GM19467 (cell line): ENCODE results near the gene GPR155.

Experiments used
- ATAC-seq: cut with Tn5 transposase; IDR thresholded peaks from one replicate; pipeline ENCODE4 v1.9.1; 2021; ENCODE audit warnings: mild to moderate bottlenecking, moderate library complexity; ENCODE audit not compliant: unreplicated experiment

GPR155 gene, protein sequence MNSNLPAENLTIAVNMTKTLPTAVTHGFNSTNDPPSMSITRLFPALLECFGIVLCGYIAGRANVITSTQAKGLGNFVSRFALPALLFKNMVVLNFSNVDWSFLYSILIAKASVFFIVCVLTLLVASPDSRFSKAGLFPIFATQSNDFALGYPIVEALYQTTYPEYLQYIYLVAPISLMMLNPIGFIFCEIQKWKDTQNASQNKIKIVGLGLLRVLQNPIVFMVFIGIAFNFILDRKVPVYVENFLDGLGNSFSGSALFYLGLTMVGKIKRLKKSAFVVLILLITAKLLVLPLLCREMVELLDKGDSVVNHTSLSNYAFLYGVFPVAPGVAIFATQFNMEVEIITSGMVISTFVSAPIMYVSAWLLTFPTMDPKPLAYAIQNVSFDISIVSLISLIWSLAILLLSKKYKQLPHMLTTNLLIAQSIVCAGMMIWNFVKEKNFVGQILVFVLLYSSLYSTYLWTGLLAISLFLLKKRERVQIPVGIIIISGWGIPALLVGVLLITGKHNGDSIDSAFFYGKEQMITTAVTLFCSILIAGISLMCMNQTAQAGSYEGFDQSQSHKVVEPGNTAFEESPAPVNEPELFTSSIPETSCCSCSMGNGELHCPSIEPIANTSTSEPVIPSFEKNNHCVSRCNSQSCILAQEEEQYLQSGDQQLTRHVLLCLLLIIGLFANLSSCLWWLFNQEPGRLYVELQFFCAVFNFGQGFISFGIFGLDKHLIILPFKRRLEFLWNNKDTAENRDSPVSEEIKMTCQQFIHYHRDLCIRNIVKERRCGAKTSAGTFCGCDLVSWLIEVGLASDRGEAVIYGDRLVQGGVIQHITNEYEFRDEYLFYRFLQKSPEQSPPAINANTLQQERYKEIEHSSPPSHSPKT

DNA sequence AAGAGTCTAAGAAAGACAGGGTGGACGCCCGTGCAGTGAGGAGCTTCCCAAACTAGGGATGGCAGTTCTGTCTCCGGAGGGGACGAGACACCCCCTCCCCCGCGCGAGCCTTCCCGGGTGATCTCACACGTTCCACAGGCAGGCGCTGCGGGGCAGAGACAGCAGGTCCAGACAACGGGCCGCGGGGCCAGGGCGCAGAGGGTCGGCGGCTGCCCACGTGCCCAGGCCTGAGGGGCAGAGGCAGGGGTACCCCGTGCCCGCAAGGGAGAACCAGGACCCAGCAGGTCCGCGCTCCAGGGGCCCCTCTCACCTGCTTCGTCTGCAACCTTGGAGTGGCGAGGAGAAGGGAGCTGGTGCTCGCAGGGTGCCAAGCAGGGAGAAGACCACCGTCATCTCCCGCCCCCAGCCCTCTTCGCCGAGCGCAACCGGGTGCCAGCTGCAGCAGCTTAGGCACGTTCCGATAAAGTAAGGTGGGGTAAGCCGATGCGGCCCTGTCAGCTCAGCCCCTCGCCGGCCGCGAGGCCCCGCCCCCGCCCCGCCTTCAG is at the start of gene GPR155:
GPR155 (minus strand) TSS at position 467 of the 545 bp plus-strand sequence. CDS start 5,073 bp downstream, outside the sequence.
- peak; percentile 31 for ATAC-seq

DNA sequence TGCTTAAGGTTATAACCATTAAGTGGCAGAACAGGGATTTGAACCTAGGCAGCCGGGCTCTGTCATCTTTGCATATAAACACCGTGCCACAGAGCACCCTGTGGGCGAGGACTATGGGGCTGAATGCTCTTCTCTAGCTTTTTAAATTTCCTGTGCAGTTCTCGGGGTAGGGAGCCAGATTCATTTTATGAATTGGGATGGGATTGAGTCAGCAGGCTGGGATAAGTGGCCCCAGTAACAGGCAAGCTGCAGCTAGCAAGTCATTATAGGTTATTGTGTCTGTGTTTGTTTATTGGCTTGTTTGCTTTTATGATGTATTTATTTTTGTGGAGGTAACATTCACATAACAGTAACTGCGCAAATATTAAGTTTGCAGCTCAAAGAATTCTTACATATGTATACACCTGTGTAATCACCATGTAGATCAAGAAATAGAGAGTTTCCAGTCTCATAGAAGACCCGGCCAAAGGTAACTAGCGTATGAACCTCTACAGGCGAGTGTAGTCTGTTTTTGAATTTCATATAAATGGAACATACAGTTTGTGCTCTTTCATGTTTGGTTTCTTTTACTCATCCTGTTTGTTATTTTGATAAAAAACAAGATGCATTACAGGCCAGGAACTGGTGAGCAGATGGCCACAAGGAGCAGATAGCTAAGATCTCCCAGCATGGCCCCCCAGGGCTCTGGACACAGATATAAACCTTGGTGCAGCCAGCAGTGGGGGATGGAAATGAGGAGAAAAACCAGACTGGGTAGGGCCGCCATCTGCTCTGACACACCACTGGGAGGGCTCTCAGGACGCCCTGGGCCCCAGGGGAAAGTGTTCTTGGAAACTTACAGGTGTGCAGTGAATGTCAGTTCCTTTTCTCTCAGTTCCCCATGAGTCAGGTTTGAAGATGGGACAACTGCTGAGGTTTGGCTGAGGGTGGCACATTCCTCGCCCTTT is 49.2 kb upstream of the GPR155 start:
- no peak for ATAC-seq

DNA sequence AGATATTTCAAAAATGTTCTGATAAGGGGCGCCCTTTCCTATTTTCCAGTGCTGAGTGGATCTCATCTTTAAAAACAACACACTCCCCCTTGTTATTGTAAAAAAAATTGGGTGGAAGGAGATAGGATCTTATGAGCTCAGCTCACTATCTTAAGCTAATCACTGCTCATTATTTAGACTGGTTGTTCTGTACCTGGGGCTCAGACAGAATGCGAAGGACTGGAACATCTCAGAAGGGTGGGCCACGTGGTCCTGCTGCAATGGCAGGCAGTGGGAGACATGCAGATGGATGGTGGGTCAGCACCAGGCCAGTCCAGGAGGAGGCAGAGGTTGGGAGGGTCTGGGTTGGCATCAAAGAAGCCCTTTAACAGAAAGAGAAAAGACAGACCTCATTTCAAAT is 48.3 kb upstream of the GPR155 start:
- no peak for ATAC-seq

DNA sequence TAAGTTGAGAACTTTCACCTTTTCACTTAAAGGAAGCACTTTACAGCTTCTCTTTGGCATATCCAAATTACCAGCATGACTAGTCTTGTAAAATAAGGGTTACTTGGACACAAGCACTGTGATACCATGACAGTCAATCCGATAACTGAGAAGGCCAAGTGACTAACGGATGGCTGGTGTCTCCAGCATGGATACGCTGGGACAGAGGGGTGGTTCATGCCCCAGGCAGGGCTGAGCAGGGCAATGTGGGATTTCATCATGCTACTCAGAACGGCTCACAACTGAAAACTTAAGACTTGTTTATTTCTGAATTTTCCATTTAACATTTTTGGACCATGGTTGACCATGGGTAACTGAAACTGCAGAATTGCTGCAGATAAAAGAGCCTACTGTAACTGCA is 43.1 kb upstream of the GPR155 start:
- no peak for ATAC-seq

DNA sequence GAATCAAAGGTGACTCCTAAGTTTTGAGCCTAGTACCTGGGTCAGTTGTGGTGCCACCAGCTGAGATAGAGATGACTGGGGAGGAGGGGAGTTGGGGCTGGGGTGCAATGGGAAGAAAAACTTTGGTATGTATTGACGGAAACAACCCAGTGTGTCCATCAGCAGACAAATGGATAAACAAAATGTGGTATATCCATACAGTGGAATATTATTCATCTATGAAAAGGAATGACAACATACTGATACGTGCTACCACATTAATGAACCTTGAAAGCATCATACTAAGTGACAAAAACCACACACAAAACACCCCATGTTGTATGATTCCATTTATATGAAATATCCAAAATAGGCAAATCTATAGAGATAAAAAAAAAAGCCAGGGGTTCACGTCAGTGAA is 41.1 kb upstream of the GPR155 start:
- no peak for ATAC-seq

DNA sequence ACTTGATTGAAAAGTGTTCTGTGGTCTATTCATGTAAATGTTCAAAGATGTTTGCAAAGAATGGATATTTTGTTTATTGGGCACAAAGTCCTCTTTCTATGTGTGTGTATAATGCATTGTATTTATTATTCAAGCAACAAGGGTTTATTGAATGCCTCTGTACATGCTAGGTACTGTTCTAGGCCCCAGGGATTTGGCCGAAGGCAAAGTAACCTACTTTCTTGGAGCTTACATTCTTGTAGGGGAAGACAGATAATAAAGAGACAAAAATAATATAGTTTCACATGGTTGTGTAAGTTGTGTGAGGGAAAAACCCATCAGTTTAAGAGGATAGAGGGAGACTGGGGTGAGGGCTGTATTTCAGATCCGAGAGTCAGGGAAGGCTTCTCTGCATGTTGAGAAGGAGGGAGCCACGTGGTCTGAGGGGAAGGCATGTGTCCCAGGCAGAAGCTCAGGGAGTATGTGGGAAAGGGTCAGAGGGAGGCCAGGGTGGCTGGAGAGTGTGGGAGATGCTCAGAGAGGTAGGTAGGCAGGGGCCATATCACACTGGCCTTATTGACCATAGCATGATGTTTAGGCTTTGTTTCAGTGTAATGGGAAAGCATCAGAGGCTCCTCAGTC is 40.4 kb upstream of the GPR155 start:
- ATAC-seq: no peak

DNA sequence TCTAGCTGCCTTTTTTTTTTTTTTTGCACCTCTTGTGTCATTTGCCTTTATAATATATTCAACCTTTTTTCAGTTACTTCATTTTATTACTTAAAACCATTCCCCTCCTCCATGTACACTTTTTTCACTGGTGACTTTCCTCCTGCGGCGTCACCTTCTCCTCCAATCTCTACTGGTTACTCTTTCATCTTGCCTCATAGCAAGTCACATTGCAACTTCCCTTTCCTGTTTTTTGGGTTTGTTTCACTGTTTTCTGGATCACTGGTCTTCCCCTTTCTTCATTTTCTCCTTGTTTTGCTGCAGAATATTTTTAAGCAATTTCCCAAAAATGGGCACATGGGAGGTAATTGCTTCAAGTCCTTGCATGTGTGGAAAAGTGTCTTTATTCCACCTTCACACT is 37.7 kb upstream of the GPR155 start:
- ATAC-seq: no peak

DNA sequence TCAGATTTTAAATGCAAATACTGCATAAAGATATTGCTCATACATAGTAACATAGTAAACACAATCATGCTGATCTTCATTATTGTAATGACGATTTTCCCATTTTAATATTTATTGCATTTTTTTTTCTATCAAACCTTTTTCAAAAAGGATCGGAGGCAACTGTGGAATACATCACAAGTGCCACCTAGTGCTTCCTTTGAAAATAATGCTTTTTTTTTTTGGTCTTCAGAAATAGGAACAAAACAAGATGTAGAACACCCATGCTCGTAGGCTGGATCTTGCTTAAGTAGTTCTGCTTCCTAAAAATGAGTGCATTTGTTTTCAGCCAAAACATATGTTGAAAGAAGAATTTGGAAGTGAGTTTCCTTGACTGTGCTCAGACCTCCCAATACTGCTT is 35.7 kb upstream of the GPR155 start:
- no peak for ATAC-seq

DNA sequence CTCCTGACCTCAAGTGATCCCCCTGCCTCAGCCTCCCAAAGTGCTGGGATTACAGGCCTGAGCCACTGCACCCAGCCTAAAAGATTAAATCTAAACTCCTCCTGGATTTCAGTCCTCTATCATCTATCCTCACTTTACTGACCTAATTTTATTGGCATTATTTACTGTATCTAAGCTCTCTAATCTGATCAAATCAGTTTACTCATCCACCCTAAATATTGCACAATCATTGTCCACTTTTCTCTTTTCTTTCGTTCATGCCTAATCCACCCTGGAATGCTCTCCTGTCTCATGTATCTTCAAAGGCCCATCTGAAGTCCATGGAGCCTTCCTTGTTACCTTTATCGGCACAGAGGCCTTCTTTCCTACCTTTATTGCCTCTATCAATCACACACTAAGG is 31.6 kb upstream of the GPR155 start:
- ATAC-seq: no peak

DNA sequence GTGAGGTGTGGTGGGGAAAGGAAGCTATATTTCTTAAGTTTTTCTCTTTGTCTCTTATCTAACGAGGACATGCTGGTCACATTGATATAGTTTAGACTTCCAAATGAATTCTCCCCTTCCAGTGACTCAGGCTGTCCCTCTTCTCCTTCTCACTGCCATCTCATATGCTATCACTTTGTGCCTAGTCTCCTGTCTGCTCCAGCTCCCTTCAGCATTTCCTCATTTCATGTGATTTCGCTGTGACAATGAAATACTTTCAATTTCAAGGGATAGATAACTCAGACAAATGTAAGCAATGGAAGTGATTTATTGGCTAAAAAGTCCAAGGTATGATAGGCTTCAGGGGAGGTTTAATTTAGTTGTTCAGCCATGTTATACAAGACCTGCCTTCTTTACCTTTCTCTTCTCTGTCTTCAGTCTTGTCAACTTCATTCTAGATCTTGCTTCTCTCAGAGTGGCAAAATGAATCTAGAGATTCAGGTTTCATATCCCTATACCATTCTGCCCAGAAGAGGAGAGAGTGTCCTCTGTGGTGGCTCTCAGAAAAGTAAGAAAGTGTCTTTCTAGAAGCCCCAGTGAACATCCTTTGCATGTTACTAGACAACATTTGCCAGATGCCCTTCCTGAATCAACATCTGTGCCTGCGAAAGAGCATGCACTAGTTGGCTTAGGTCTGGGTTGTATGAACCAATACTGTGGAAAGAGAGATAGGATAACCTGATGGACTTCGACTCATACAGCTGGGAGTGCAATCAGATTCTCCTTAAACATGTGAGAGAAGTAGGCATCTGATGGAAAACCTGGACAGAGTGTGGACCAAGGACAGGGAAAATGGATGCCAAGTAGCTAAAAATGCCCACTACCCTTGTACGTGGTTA is 29.9 kb upstream of the GPR155 start:
- no peak for ATAC-seq

DNA sequence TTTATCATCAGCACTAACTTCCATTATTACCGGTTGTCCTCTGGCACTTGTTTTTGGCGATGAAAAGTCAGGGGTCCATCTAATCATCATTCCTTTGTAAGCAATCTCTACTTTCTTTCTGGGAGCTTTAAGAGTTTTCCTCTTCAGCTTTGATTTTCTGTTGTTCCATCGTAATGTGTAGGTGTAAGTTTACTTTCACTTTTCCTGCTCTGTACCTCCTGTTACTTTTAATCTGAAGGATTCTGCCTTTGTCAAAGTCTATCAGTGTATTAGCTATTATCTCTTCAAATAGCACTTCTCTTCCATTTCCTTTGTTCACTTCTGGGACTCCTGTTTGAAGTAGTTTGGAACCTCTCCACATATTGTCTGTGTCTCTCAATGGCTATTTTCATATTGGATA is 25.5 kb upstream of the GPR155 start:
- ATAC-seq: no peak

DNA sequence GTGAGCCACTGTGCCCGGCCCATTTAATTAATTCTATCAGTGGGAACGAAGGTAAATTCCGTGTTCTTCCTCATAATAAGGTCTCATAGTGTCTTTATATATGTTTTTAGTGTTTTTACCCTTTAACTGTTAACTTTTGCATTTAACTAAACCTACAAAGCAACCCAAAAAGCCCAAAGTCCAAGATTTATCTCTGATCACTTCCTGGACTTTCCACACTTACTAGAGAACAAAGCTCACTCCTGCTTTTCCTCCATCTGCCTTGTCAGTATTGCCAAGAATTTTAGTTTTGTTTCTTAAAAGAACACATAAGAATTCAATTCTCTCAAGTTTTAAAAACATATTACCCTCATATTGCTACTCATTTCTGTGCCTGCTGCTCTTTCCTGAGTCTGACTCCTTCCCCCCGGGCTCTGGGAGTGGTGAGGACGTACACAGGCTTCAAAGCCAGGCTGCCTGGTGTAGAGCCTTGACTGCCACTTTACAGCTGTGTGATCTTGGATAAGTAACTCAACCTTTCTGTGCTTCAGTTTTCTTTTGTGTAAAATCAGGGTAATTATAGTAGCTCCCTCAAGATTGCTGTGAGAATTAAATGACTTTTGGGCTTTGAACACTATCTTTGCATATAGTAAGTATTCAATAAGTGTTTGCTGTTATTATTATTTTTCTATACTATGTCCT is 24.9 kb upstream of the GPR155 start:
- no peak for ATAC-seq

DNA sequence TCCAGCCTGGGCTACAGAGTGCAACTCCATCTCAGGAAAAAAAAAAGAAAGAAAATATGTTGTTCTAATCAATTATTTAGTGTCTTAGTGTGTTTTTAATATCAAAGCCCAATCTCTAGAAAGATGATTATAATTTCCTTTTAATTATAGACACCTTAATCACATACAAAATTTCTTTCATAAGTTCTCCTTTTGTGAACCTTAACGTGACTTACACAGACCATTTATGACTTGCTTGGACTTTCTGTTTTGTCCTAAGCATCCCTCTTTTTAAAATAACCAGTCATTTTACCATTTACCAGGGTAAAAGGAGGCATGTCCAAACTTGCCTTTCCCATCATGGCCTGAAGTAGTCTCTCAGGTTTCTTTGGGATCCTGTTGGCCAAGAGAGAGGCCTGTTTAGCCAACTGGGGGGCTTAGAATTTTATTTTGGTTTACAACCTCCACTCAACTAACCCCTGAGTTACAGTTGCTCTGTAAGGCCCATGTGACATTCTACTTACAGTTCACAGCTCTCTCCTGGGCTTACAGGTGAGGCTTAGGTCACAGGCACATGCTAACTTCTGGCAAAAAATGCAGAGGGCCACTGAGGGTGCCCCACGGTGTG is 23.9 kb upstream of the GPR155 start:
- no peak for ATAC-seq

DNA sequence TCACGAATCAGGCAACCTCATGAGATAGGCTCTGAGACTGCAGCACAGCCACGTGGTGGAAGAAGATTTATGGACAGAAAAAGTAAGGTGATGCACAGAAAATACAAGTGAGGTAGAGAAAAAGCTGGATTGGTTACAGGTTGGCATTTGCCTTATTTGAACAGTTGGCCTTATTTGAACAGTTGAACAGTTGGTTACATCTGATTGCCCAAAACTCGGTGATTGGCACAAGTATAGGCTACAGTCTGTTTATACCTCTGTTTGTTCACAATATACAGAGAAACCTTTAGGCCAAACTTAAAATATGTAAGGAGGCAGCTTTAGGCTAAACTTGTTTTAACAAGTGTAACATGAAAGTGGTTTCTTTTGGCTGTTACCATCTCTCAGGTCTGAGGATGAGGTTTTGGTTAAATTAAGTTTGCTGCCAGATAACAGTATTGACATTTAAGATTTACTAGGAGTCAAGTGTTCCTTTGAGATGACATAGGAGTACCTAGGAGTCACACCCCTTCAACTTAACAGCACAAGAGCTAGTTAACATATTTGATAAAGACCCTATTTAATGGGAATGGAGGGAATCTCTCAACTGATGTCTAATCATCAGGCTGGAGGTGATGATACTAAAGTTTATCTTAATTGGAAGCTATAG is 16.5 kb upstream of the GPR155 start:
- no peak for ATAC-seq

DNA sequence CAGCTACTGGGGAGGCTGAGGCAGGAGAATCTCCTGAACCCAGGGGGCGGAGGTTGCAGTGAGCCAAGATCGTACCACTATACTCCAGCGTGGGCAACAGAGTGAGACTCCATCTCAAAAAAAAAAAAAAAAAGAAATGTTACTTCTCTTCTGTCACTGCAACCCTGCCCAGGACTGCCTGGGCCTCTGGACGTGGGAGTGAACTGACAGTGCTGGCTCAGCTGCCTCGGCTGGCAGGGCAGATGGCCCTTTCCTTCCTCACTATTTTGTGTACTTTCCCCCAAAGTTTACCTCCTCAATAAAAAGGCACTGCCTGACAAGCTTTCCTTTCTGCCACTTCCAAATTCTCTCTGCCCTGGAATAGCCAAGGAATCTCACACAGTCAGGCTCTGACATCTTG is 12.5 kb upstream of the GPR155 start:
- ATAC-seq: no peak

DNA sequence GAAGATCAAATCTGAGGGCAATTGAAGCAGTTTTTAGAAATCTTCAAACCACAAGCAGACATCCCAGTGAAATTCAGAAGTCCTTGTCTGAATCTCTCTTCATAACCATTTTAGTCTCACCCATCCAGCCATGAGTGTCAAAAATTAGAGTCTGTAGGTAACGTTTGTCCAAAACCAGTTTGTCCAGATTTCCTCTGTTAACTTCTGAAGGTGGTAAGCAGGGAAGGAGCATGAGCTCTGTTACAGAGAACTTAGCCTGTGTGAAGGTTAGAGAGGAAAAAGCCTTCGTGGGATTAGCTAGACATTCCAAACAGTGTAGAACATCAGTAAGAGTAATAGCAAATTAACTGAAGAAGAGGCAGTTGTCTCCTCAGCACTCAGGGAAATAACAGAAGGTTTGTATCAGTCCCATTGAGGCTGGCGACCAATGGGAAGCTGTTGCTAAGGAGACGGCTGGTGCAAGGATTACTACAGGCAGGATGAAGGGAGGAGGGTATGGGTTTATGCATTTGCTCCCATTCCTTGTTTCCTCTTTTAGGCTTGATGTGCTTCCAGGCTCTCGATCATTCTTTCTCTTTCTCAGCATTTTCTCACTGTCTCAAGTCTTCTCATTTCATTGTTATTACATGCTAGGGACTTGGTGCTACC is 8.7 kb upstream of the GPR155 start:
- ATAC-seq: no peak
